Measurements from ENCODE around the gene BMP2K. TPM values are rescaled to one million over a fixed set of nuclear protein-coding genes. Genes with fewer than 3 reads are reported as not detected.

BMP2K gene
- total and polyA plus RNA-seq, 2 experiments from 2014 or later: 8.2 to 32.5 TPM

DNA sequence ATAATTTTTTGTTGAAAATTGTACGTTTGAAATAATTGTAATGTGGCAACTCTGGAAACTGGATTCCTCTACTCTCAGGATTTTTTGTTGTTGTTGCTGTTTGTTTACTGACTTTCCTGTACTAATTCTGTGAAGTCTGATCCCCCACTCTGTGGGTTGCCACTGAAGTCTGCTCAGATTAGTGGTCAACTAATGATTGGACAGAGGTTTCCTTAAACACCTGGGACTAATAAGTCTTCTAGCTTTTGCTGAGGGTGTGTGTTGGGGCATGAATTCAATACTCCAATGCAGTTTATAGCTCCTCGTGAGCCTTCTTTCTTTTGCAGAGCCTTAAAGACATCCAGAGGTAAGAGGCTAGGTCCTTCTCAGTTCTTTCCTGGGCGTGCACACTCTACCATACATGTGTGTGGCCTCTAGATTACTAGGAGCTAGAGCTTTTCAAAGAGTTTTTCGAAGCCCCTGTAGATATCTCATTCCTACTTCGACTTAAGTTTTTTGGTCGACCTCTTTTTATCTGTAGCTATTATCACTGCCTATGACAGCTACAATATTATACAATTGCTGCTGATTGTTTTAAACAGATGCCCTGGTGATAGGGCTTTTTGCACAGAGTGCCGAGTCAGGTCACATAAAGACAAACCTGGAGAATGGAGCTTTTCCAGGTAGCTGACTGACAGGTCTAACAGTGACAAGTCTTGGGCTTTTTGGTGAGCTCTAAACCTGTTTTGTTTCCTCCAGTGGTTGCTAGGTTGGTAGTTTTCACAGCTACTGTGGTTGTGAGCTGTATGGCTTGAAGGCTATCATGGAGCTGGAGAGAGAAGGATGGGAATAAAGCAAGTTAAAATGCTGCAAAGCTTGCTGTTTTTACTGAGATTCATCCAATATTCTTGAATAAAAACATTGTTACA is 34.0 kb downstream of the BMP2K start (continued):
- TF ChIP-seq, protein P1, sequence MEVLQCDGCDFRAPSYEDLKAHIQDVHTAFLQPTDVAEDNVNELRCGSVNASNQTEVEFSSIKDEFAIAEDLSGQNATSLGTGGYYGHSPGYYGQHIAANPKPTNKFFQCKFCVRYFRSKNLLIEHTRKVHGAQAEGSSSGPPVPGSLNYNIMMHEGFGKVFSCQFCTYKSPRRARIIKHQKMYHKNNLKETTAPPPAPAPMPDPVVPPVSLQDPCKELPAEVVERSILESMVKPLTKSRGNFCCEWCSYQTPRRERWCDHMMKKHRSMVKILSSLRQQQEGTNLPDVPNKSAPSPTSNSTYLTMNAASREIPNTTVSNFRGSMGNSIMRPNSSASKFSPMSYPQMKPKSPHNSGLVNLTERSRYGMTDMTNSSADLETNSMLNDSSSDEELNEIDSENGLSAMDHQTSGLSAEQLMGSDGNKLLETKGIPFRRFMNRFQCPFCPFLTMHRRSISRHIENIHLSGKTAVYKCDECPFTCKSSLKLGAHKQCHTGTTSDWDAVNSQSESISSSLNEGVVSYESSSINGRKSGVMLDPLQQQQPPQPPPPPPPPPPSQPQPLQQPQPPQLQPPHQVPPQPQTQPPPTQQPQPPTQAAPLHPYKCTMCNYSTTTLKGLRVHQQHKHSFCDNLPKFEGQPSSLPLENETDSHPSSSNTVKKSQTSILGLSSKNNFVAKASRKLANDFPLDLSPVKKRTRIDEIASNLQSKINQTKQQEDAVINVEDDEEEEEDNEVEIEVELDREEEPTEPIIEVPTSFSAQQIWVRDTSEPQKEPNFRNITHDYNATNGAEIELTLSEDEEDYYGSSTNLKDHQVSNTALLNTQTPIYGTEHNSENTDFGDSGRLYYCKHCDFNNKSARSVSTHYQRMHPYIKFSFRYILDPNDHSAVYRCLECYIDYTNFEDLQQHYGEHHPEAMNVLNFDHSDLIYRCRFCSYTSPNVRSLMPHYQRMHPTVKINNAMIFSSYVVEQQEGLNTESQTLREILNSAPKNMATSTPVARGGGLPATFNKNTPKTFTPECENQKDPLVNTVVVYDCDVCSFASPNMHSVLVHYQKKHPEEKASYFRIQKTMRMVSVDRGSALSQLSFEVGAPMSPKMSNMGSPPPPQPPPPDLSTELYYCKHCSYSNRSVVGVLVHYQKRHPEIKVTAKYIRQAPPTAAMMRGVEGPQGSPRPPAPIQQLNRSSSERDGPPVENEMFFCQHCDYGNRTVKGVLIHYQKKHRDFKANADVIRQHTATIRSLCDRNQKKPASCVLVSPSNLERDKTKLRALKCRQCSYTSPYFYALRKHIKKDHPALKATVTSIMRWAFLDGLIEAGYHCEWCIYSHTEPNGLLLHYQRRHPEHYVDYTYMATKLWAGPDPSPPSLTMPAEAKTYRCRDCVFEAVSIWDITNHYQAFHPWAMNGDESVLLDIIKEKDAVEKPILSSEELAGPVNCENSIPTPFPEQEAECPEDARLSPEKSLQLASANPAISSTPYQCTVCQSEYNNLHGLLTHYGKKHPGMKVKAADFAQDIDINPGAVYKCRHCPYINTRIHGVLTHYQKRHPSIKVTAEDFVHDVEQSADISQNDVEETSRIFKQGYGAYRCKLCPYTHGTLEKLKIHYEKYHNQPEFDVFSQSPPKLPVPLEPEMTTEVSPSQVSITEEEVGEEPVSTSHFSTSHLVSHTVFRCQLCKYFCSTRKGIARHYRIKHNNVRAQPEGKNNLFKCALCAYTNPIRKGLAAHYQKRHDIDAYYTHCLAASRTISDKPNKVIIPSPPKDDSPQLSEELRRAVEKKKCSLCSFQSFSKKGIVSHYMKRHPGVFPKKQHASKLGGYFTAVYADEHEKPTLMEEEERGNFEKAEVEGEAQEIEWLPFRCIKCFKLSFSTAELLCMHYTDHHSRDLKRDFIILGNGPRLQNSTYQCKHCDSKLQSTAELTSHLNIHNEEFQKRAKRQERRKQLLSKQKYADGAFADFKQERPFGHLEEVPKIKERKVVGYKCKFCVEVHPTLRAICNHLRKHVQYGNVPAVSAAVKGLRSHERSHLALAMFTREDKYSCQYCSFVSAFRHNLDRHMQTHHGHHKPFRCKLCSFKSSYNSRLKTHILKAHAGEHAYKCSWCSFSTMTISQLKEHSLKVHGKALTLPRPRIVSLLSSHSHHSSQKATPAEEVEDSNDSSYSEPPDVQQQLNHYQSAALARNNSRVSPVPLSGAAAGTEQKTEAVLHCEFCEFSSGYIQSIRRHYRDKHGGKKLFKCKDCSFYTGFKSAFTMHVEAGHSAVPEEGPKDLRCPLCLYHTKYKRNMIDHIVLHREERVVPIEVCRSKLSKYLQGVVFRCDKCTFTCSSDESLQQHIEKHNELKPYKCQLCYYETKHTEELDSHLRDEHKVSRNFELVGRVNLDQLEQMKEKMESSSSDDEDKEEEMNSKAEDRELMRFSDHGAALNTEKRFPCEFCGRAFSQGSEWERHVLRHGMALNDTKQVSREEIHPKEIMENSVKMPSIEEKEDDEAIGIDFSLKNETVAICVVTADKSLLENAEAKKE (CRISPR knock-in tag; IDR thresholded peaks at IDR 0.05): no peak
- TF ChIP-seq, protein P2, sequence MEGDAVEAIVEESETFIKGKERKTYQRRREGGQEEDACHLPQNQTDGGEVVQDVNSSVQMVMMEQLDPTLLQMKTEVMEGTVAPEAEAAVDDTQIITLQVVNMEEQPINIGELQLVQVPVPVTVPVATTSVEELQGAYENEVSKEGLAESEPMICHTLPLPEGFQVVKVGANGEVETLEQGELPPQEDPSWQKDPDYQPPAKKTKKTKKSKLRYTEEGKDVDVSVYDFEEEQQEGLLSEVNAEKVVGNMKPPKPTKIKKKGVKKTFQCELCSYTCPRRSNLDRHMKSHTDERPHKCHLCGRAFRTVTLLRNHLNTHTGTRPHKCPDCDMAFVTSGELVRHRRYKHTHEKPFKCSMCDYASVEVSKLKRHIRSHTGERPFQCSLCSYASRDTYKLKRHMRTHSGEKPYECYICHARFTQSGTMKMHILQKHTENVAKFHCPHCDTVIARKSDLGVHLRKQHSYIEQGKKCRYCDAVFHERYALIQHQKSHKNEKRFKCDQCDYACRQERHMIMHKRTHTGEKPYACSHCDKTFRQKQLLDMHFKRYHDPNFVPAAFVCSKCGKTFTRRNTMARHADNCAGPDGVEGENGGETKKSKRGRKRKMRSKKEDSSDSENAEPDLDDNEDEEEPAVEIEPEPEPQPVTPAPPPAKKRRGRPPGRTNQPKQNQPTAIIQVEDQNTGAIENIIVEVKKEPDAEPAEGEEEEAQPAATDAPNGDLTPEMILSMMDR (conservative IDR thresholded peaks at IDR 0.05; ENCODE audit: low read depth in 2 of 2): no peak
- TF ChIP-seq, protein P3, sequence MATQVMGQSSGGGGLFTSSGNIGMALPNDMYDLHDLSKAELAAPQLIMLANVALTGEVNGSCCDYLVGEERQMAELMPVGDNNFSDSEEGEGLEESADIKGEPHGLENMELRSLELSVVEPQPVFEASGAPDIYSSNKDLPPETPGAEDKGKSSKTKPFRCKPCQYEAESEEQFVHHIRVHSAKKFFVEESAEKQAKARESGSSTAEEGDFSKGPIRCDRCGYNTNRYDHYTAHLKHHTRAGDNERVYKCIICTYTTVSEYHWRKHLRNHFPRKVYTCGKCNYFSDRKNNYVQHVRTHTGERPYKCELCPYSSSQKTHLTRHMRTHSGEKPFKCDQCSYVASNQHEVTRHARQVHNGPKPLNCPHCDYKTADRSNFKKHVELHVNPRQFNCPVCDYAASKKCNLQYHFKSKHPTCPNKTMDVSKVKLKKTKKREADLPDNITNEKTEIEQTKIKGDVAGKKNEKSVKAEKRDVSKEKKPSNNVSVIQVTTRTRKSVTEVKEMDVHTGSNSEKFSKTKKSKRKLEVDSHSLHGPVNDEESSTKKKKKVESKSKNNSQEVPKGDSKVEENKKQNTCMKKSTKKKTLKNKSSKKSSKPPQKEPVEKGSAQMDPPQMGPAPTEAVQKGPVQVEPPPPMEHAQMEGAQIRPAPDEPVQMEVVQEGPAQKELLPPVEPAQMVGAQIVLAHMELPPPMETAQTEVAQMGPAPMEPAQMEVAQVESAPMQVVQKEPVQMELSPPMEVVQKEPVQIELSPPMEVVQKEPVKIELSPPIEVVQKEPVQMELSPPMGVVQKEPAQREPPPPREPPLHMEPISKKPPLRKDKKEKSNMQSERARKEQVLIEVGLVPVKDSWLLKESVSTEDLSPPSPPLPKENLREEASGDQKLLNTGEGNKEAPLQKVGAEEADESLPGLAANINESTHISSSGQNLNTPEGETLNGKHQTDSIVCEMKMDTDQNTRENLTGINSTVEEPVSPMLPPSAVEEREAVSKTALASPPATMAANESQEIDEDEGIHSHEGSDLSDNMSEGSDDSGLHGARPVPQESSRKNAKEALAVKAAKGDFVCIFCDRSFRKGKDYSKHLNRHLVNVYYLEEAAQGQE (IDR thresholded peaks at IDR 0.05; ENCODE audit: unreplicated experiment): no peak
- no peak for TF ChIP-seq STAT1 (IDR thresholded peaks at IDR 0.05; ENCODE audit: unreplicated experiment)
- TF ChIP-seq, protein P4, sequence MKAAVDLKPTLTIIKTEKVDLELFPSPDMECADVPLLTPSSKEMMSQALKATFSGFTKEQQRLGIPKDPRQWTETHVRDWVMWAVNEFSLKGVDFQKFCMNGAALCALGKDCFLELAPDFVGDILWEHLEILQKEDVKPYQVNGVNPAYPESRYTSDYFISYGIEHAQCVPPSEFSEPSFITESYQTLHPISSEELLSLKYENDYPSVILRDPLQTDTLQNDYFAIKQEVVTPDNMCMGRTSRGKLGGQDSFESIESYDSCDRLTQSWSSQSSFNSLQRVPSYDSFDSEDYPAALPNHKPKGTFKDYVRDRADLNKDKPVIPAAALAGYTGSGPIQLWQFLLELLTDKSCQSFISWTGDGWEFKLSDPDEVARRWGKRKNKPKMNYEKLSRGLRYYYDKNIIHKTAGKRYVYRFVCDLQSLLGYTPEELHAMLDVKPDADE (IDR thresholded peaks at IDR 0.05): no peak

Data from GM23338 (cell line).